HG02885 (cell line): Measurements from ENCODE around the gene INVS.
A peak's percentile ranks its signal among the peaks of the same experiment; 100 is the strongest.
"Not testable (repeated sequence)": the region's sequence is repeated elsewhere in the genome, so short reads cannot be mapped to it uniquely, and the experiment has no call there.

Experiments
- ATAC-seq: cut with Tn5 transposase; IDR thresholded peaks from one replicate; pipeline ENCODE4 v1.9.1; 2021; ENCODE audit warnings: mild to moderate bottlenecking; ENCODE audit not compliant: unreplicated experiment, poor library complexity

The INVS gene

GRCh38 chr9:100076256-100076655 is 22.8 kb upstream of the INVS start:
- not testable (repeated sequence) for ATAC-seq

DNA sequence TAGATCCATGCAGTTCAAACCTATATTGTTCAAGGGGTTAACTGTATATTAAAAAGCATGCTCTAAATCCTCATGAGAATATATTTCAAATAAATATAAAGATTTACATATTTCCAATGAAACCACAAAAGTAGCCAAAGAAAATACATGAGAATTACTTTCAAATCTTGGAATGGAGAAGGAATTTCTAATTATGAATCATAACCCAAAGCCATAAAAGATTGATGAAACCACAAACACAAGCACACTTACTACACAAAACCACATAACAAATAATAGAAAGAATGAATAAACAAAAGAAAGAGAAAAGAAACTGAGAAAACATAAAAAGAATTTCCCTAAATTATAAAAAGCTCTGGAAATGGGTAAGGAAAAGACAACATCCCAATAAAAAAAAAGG is 16.3 kb upstream of the INVS start:
- ATAC-seq: no peak

GRCh38 chr9:100083448-100084127 is 15.5 kb upstream of the INVS start:
- ATAC-seq: peak; percentile 45

GRCh38 chr9:100084128-100084453 is 15.0 kb upstream of the INVS start:
- ATAC-seq: peak; percentile 53

DNA sequence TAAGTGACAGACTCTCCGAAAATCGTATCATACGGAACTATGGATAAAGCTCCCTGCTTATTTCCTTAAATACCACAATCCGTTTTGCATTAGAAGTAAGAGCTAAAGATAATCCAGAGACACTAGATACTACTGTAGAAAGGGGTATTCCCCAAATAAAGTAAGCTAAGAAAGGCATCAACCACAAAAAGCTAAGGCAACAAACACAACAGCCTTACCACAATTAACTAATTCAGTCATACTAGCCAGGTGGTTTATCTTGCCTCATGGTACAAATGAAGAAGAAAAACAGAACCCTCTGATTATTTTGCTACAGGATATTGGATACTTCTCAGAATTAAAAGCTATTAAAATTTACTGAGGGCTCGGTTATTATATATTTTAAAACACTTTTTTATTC is 14.3 kb upstream of the INVS start:
- peak; percentile 82 for ATAC-seq

GRCh38 chr9:100086097-100086635 is 12.9 kb upstream of the INVS start:
- ATAC-seq: no peak

- no peak for ATAC-seq
Measured at GRCh38 chr9:100087218-100087617, 11.8 kb upstream of the INVS start.

- no peak for ATAC-seq
Measured at GRCh38 chr9:100088202-100088601, 10.8 kb upstream of the INVS start.

GRCh38 chr9:100090880-100091279 is 8.2 kb upstream of the INVS start:
- no peak for ATAC-seq

- no peak for ATAC-seq
Measured at GRCh38 chr9:100091650-100092049, 7.4 kb upstream of the INVS start.

DNA sequence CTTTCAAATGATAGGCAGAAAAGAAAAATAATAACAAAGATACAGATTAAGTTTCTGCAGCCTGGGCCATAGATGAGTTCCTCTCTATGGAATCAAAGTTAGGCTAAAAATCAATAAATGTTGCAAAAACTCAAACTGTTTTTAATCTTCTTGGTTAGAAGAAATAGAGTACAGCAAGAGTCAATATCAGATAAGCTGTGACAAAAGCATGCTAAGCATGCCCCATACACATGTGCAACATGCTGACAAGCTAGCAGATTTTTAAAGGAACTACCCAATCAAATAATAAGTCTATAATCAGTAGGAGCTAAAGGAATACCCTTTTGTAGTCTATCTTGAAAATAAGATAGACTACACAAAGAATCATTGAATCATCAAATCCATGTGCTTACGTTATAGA is 7.0 kb upstream of the INVS start:
- ATAC-seq: no peak

GRCh38 chr9:100094411-100094810 is 4.6 kb upstream of the INVS start:
- not testable (repeated sequence) for ATAC-seq

DNA sequence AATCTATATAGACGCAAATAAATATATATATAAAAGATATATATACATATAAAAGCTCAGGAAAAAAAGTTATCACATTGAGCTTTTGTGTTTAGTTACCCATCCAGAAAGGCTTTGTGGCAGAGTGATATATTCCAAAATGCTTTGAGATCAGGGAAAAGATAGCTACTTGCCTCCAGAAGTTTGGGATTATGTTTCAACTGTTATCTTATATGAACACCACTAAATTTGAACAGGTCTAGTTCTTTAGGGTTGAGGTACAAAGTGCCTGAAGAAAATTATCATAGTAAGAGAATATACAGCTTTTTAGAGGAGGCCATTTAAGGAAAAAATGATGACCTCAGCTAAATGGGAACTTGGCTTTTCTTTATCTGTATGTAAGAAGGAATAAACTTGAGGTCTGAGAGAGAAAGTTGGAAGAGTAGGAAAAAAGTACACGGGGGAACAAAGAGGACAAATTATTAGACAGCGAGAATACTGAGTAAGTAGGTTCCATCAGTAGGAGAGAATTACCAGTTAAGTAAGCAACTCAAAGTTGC is 2.6 kb upstream of the INVS start:
- no peak for ATAC-seq

GRCh38 chr9:100098046-100098886 is 777 bp upstream of the INVS start:
- ATAC-seq: peak; percentile 1

- peak; percentile 11 for ATAC-seq
Measured at GRCh38 chr9:100099722-100100042, 639 bp downstream of the INVS start.

GRCh38 chr9:100100146-100100667 is 1.2 kb downstream of the INVS start:
- ATAC-seq: no peak

DNA sequence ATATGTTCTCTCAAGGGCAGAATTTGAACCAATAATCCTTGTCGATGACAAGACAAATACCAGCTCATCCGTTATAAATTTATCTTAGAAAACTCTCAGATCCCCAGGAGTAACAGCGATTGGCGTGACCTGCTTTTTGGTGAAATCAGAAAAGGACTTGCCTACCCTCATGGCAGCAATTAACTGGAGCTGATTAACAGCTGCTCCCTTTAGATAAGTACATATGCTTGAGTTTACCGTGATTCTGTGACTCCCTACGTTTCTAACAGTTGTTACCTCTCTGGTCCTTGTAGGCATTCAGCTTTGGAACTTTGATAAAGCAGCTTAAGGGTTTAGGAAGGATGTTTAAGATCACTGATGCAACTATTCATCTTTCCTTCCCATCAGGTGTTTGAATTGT is 2.6 kb downstream of the INVS start:
- no peak for ATAC-seq

DNA sequence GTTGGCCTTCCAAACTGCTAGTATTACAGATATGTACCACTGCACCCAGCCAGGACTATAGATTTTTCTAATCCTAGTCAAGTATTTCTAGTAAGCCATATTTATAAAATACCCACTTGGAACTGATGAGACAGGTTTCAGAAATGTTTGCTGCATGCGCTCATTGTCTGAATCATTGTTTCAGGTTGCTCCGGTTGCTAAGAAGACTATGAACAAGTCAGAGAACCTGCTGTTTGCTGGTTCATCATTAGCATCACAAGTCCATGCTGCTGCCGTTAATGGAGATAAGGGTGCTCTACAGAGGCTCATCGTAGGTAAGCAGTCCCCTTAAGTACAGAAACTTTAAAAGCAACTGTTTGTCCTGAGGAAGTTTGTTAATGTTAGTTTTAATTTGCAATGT is 5.3 kb downstream of the INVS start:
- no peak for ATAC-seq

DNA sequence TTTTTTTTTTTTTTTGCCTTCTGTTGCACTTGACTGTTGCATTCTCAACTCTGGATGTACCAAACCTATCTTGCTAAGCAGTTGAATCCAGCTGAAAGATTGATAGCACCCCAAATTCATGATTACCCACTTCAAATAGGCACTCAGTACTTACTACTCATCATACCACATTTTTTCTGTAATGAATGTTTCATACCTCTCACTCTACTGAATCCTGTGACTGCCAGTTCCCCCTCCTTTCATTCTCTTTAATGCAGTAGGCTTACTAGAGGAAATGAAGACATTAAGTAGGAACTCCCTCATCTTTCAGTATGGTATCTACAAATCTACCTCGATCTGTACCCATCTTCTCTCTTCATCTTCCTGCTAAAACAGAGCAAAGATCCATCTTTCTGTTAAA is 6.8 kb downstream of the INVS start:
- ATAC-seq: no peak

- ATAC-seq: no peak
Measured at GRCh38 chr9:100106616-100107015, 7.6 kb downstream of the INVS start.

DNA sequence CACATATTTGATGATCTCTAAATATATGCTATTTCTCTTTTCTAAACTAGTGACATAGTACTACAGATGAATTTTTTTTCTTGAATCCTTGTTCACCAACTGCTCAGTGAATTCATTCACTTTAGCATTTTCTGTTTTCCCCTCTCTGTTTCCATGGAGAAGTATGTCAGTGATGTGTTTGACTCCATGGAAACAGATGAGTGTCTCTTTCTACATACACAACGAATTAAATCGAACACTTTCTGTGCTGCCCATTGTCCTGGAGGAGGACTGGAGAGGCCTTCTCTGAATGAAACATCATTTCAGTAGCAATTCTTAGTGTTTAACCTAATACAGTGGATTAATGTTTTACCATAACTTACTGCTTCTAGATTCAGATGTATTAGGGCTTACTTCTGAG is 9.5 kb downstream of the INVS start:
- ATAC-seq: no peak
